CD8-positive, alpha-beta memory T cell (primary cell): ENCODE results near the gene ATP8B1. TPM values are rescaled to one million over a fixed set of nuclear protein-coding genes. Genes with fewer than 3 reads are reported as not detected.
A peak's percentile ranks its signal among the peaks of the same experiment; 100 is the strongest.

Experiments
- CTCF ChIA-PET: fragments of 350-600 bp; sonication (Branson Sonifier 250); formaldehyde crosslinking; loops from one replicate; lab custom pipeline; 2021; ENCODE audit warnings: antibody characterized with exemption; lab: Charles Lee
- POLR2A ChIA-PET: fragments of 350-600 bp; sonication (Branson Sonifier 250); formaldehyde crosslinking; loops from one replicate; lab custom pipeline; 2021; ENCODE audit warnings: antibody characterized with exemption; lab: Charles Lee
- DNase-seq, 5 donors: peaks; one replicate each; pipeline versions ENCODE4 v3.0.0 to v3.0.0-alpha.2; 2020 to 2022; ENCODE audit warnings: mixed read lengths in 1 of 5
- H3K27ac ChIP-seq: one replicate; pipeline ENCODE4 v1.7.0; 2013; ENCODE audit warnings: low read depth, mild to moderate bottlenecking, low read length, moderate library complexity
- H3K27me3 ChIP-seq: 2 replicates; pipeline ENCODE4 v1.7.0; 2013; ENCODE audit warnings: low read length, mild to moderate bottlenecking; ENCODE audit not compliant: insufficient read depth, poor library complexity, severe bottlenecking
- H3K36me3 ChIP-seq: 2 replicates; pipeline ENCODE4 v1.7.0; 2013; ENCODE audit warnings: mild to moderate bottlenecking, low read length, moderate library complexity; ENCODE audit not compliant: insufficient read depth
- H3K4me1 ChIP-seq: 2 replicates; pipeline ENCODE4 v1.7.0; 2013; ENCODE audit warnings: mild to moderate bottlenecking, low read length, moderate library complexity; ENCODE audit not compliant: insufficient read depth
- H3K4me3 ChIP-seq: 2 replicates; pipeline ENCODE4 v1.7.0; 2013; ENCODE audit warnings: mild to moderate bottlenecking, low read length
- H3K9me3 ChIP-seq: 2 replicates; pipeline ENCODE4 v1.7.0; 2013; ENCODE audit warnings: mild to moderate bottlenecking, low read length
- H3K27ac Mint-ChIP-seq, 8 donors: one replicate each; pipeline ENCODE4 v1.8.0; 2020 to 2021; ENCODE audit warnings: mixed read lengths in 8 of 8, mild to moderate bottlenecking in 6 of 8, inconsistent platforms in 3 of 8, moderate library complexity in 3 of 8
- H3K27me3 Mint-ChIP-seq, 2 donors: one replicate each; pipeline ENCODE4 v1.8.0; 2020 to 2021; ENCODE audit warnings: mixed read lengths in 2 of 2, mild to moderate bottlenecking in 1 of 2, moderate library complexity in 1 of 2
- H3K36me3 Mint-ChIP-seq, 3 donors: one replicate each; pipeline ENCODE4 v1.8.0; 2020 to 2021; ENCODE audit warnings: mixed read lengths in 3 of 3, inconsistent platforms in 1 of 3, mild to moderate bottlenecking in 1 of 3
- H3K4me1 Mint-ChIP-seq, 3 donors: one replicate each; pipeline ENCODE4 v1.8.0; 2020 to 2021; ENCODE audit warnings: mixed read lengths in 3 of 3, inconsistent platforms in 1 of 3, mild to moderate bottlenecking in 1 of 3
- H3K4me3 Mint-ChIP-seq, 7 donors: one replicate each; pipeline ENCODE4 v1.8.0; 2020 to 2021; ENCODE audit warnings: mixed read lengths in 7 of 7, mild to moderate bottlenecking in 6 of 7, moderate library complexity in 4 of 7, inconsistent platforms in 2 of 7
- H3K9me3 Mint-ChIP-seq, 5 donors: one replicate each; pipeline ENCODE4 v1.8.0; 2020 to 2022; ENCODE audit warnings: mixed read lengths in 5 of 5, mild to moderate bottlenecking in 3 of 5, moderate library complexity in 2 of 5, inconsistent platforms in 1 of 5
- polyA plus RNA-seq: library from polyadenylated mRNA; unstranded; fragments of 300-500 nt; fragmentation: Illumina TruSeq; gene quantifications from one replicate; pipeline ENCODE4 v1.2.3, GENCODE V29; 2021
- total RNA-seq, 2 experiments: library from RNA; stranded (reverse); gene quantifications; one replicate each; pipeline ENCODE4 v1.2.3, GENCODE V29; 2021

The ATP8B1 gene
- total and polyA plus RNA-seq, 3 experiments from 2014 or later = not detected

DNA sequence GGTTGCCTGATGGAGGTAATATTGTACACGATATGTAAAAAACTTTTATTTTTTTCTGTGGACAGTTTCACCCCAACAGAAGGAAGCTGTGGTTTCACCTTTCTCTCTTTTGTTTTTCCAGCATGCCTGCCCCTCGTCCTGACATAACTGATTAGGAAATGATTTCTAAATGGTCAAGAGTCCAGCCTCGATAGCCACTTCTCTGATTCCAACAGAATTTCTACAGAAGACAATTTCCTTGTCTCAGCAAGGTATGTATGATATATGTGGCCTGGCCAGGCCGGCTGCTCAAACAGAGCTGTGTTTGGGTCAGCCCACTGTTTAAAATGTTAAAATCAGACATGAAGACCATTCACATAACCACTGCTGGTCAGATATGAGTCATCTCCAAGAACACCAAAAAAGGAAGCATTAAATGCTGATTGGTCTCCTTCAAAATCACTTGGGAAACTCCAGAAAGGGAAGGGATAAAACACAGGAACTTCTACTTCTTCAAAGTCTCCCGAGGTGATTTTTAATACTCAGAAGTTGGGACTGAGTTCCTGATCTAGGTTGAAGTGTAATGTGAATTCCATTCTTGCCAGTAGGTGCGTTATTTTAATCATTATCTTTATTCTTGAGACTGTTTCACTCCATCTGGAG is 22.3 kb downstream of the ATP8B1 start:
- peak overlapping the region in 1 of 8 donors; percentile 7 for H3K27ac Mint-ChIP-seq
- H3K4me1 Mint-ChIP-seq = peaks cover 6 to 13% (median 8%) of the 10 kb centered on the region in 3 donors
- H3K27me3 Mint-ChIP-seq = no peaks in the 10 kb centered on the region
- Histone ChIP-seq H3K4me1 (no peaks in the 10 kb centered on the region), H3K27ac (peak overlapping the region; percentile 32), H3K27me3 (no peaks in the 10 kb centered on the region), H3K36me3 (no peaks in the 10 kb centered on the region), H3K9me3 (no peaks in the 10 kb centered on the region), H3K4me3 (no peak overlapping the region)
- H3K4me3 Mint-ChIP-seq = no peak overlapping the region
- H3K9me3 Mint-ChIP-seq = no peaks in the 10 kb centered on the region
- DNase-seq = no peak
- peaks cover 0 to 10% (median 4%) of the 10 kb centered on the region in 3 donors for H3K36me3 Mint-ChIP-seq
- ChIA-PET POLR2A (no interaction called here), CTCF (no interaction called here)

DNA sequence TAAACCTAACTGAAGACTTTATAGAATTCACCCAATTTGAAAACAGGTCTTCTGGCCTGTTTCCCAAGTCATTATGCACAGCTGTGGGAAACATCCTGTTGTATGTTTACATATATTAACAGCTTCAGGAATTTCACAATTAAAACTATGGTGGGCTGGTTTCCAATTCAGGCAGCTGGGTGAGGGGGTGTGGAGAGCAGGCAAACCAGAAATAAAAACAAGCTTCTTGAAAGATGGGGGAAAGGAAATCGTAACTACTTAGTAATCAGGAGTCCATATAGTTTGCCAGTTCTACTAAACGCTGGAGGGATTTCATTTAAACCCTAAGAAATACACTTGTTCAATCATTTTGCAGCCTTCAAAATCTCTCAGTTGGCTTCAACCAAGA is 22.8 kb downstream of the ATP8B1 start:
- CTCF ChIA-PET = no interaction called here
- Mint-ChIP-seq H3K27ac (no peak overlapping the region), H3K27me3 (no peaks in the 10 kb centered on the region), H3K4me3 (no peak overlapping the region), H3K9me3 (no peaks in the 10 kb centered on the region), H3K4me1 (peaks cover 7 to 13% (median 8%) of the 10 kb centered on the region in 3 donors), H3K36me3 (peaks cover 0 to 10% (median 4%) of the 10 kb centered on the region in 3 donors)
- Histone ChIP-seq H3K9me3 (no peaks in the 10 kb centered on the region), H3K27ac (peak overlapping the region; percentile 32), H3K27me3 (no peaks in the 10 kb centered on the region), H3K4me3 (no peak overlapping the region), H3K36me3 (no peaks in the 10 kb centered on the region), H3K4me1 (no peaks in the 10 kb centered on the region)
- DNase-seq = no peak
- POLR2A ChIA-PET = no interaction called here

DNA sequence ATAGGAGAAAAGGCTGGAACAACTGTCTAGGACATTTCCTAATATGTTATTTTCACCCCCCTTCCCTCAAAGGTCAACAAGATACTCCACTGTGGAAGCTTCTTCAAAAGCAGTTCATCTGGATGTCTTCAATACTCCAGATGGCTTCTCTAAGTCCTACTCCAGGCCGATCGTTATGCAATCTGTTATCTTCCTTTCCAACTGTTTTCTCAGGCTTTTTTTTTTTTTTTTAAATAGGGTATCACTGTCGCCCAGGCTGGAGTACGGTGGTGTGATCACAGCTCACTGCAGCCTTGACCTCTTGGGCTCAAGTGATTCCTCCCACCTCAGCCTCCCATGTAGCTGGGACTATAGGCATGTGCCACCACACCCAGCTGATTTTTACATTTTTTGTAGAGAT is 26.3 kb downstream of the ATP8B1 start:
- H3K4me3 ChIP-seq = no peak overlapping the region
- H3K27me3 ChIP-seq = no peaks in the 10 kb centered on the region
- no peak overlapping the region for H3K27ac ChIP-seq
- POLR2A ChIA-PET = no interaction called here
- Mint-ChIP-seq H3K4me1 (peaks cover 8 to 13% (median 10%) of the 10 kb centered on the region in 3 donors), H3K36me3 (peaks cover 0 to 6% (median 2%) of the 10 kb centered on the region in 3 donors), H3K27ac (no peak overlapping the region), H3K4me3 (no peak overlapping the region), H3K9me3 (no peaks in the 10 kb centered on the region), H3K27me3 (no peaks in the 10 kb centered on the region)
- no peaks in the 10 kb centered on the region for H3K4me1 ChIP-seq
- DNase-seq = no peak
- H3K9me3 ChIP-seq = no peaks in the 10 kb centered on the region
- CTCF ChIA-PET = no interaction called here
- H3K36me3 ChIP-seq = no peaks in the 10 kb centered on the region

DNA sequence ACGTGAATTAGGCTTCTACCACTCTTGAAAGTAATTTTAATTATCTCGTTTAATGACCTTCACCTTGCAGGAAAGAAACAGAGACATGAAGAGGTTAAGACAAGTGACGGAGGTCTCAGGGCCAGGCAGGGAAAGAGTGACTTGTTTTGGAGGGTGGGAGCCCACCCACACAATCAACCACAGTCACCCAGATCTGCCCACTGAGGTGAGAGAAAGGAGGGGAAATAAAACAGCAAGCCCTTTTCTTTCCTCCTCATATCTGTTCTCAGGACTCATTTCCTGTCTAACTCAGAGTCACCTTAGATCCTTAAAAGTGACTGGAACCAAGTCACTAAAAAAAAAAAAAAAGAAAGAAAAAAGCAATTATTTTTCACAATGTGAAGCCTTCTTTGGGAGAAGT is 26.8 kb downstream of the ATP8B1 start:
- Histone ChIP-seq H3K36me3 (no peaks in the 10 kb centered on the region), H3K4me1 (no peaks in the 10 kb centered on the region), H3K27ac (no peak overlapping the region), H3K9me3 (no peaks in the 10 kb centered on the region), H3K27me3 (no peaks in the 10 kb centered on the region), H3K4me3 (no peak overlapping the region)
- no peaks in the 10 kb centered on the region for H3K27me3 Mint-ChIP-seq
- ChIA-PET POLR2A (no interaction called here), CTCF (no interaction called here)
- peak overlapping the region in 1 of 8 donors; percentile 43 for H3K27ac Mint-ChIP-seq
- peaks cover 8 to 13% (median 10%) of the 10 kb centered on the region in 3 donors for H3K4me1 Mint-ChIP-seq
- no peaks in the 10 kb centered on the region for H3K9me3 Mint-ChIP-seq
- no peak for DNase-seq
- H3K36me3 Mint-ChIP-seq = peaks cover 0 to 3% (median 0%) of the 10 kb centered on the region in 3 donors
- no peak overlapping the region for H3K4me3 Mint-ChIP-seq

DNA sequence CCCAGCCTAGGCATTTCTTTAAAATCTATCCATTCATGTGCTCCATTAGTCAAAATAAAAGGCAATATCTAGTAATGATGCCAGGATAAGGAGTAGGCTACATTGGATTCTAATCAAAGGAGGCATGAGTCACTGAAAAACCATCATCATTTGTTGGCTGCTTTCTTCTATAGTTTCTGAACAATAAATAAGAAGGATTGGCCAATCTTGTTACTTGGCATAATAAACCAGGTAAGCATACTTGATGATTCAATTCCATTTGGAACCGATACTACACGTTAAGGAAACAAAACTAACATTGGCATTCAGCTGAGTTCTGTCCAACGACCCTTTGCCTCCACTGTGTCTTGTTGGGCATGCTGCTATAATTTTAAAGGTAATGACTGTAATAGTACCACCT is 27.2 kb downstream of the ATP8B1 start:
- DNase-seq = no peak
- POLR2A ChIA-PET = no interaction called here
- no peak overlapping the region for H3K4me3 Mint-ChIP-seq
- H3K27ac Mint-ChIP-seq = peak overlapping the region in 2 of 8 donors; percentile 41 to 43
- H3K9me3 Mint-ChIP-seq = no peaks in the 10 kb centered on the region
- no peaks in the 10 kb centered on the region for H3K27me3 ChIP-seq
- H3K4me1 Mint-ChIP-seq = peaks cover 8 to 13% (median 10%) of the 10 kb centered on the region in 3 donors
- H3K27ac ChIP-seq = no peak overlapping the region
- H3K27me3 Mint-ChIP-seq = no peaks in the 10 kb centered on the region
- H3K36me3 Mint-ChIP-seq = no peaks in the 10 kb centered on the region
- H3K9me3 ChIP-seq = no peaks in the 10 kb centered on the region
- no peaks in the 10 kb centered on the region for H3K36me3 ChIP-seq
- no peak overlapping the region for H3K4me3 ChIP-seq
- CTCF ChIA-PET = no interaction called here
- H3K4me1 ChIP-seq = no peaks in the 10 kb centered on the region

DNA sequence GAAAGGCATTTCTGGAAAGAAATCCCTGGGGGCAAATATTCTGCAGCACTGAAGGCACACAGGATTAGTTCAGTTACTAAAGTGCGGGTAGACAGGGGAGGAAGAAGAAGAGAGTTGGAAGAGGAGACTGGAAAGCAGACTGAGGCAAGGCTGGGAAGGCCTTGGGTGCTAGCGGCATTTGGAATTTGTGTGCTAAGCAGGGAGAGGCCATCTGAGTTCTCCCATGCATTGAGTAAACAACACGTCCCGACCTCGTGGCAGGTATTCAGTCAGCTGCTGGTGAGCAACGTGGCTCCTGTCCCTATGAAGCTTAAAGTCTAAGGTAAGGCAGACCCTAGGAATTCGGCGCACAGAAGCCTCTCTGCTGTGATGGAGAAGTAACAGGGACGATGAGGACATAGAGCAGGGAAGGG is 30.7 kb downstream of the ATP8B1 start:
- POLR2A ChIA-PET = no interaction called here
- H3K27ac ChIP-seq = no peak overlapping the region
- no peaks in the 10 kb centered on the region for H3K36me3 ChIP-seq
- DNase-seq = no peak
- no peak overlapping the region for H3K4me3 ChIP-seq
- Mint-ChIP-seq H3K4me3 (no peak overlapping the region), H3K27ac (no peak overlapping the region), H3K36me3 (no peaks in the 10 kb centered on the region), H3K9me3 (no peaks in the 10 kb centered on the region), H3K27me3 (no peaks in the 10 kb centered on the region), H3K4me1 (peaks cover 7 to 10% (median 8%) of the 10 kb centered on the region in 3 donors)
- no peaks in the 10 kb centered on the region for H3K4me1 ChIP-seq
- no peaks in the 10 kb centered on the region for H3K27me3 ChIP-seq
- no peaks in the 10 kb centered on the region for H3K9me3 ChIP-seq
- CTCF ChIA-PET = no interaction called here

DNA sequence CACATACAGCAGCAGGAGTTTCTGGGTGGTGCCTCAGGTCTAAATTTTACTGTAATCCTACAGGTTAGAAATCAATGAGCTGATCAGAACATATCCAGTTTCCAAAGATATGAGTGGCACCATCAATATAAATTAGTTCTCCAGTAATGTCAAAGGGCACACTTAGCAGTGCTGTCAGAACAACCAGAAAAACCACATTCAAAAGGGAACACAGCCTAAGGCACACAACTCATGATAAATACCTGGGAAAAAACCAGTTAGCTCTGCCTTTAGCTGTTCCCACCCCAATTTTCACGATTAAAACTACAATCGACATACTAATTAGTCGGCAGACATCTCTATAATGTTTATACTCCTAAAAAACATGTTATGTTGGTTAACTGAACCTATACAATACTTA is 31.5 kb downstream of the ATP8B1 start:
- no peaks in the 10 kb centered on the region for H3K27me3 Mint-ChIP-seq
- no peak overlapping the region for H3K27ac Mint-ChIP-seq
- no peaks in the 10 kb centered on the region for H3K4me1 ChIP-seq
- ChIA-PET CTCF (no interaction called here), POLR2A (no interaction called here)
- no peaks in the 10 kb centered on the region for H3K9me3 ChIP-seq
- DNase-seq = no peak
- H3K9me3 Mint-ChIP-seq = peaks cover 0 to 4% (median 0%) of the 10 kb centered on the region in 5 donors
- H3K36me3 Mint-ChIP-seq = peaks cover 0 to 3% (median 2%) of the 10 kb centered on the region in 3 donors
- no peak overlapping the region for H3K4me3 ChIP-seq
- no peaks in the 10 kb centered on the region for H3K27me3 ChIP-seq
- H3K27ac ChIP-seq = no peak overlapping the region
- no peak overlapping the region for H3K4me3 Mint-ChIP-seq
- H3K36me3 ChIP-seq = no peaks in the 10 kb centered on the region
- peaks cover 7 to 9% (median 7%) of the 10 kb centered on the region in 3 donors for H3K4me1 Mint-ChIP-seq

DNA sequence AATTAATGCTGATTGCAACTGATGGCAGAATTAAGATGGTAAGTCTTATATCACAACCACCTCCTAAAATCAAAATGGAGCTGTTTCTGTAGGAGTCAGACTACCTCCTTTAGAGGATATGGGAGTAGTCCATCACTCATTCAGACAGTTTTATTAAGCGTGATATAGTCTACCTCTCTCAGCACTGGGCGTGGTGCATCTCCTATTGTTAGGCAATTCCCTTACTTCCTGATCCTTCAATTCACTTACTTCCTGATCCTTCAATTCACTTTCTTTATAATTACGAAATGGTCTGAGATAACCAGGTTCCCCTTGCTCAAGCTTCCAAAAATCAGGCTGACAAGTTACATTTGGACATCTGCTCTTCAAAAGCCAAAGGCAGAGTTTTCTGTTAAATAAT is 31.9 kb downstream of the ATP8B1 start:
- no peak overlapping the region for H3K27ac ChIP-seq
- peaks cover 0 to 5% (median 3%) of the 10 kb centered on the region in 3 donors for H3K36me3 Mint-ChIP-seq
- H3K4me3 Mint-ChIP-seq = no peak overlapping the region
- no peaks in the 10 kb centered on the region for H3K27me3 ChIP-seq
- no peak overlapping the region for H3K27ac Mint-ChIP-seq
- peaks cover 0 to 5% (median 0%) of the 10 kb centered on the region in 5 donors for H3K9me3 Mint-ChIP-seq
- H3K4me1 Mint-ChIP-seq = peaks cover 2 to 6% (median 4%) of the 10 kb centered on the region in 3 donors
- ChIA-PET CTCF (no interaction called here), POLR2A (no interaction called here)
- no peaks in the 10 kb centered on the region for H3K4me1 ChIP-seq
- no peaks in the 10 kb centered on the region for H3K36me3 ChIP-seq
- H3K27me3 Mint-ChIP-seq = no peaks in the 10 kb centered on the region
- H3K9me3 ChIP-seq = no peaks in the 10 kb centered on the region
- no peak for DNase-seq
- no peak overlapping the region for H3K4me3 ChIP-seq
